ENCODE measurements around the gene CLCN5. TPM values are rescaled to one million over a fixed set of nuclear protein-coding genes. Genes with fewer than 3 reads are reported as not detected.

Gene CLCN5
- total RNA-seq, 2 donors from 2014 or later: 2.0 to 13.6 TPM

- no peak overlapping the region for H3K4me3 ChIP-seq
- no peaks in the 10 kb centered on the region for H3K36me3 ChIP-seq
- no peaks in the 10 kb centered on the region for H3K9me3 ChIP-seq
- DNase-seq (ENCODE audit: low spot score): no peak
- intact Hi-C loops (cut with DNase I): no loop called here
- H3K27me3 ChIP-seq (replicated peaks; ENCODE audit: insufficient read depth): no peaks in the 10 kb centered on the region
- no peak for TF ChIP-seq POLR2A (IDR thresholded peaks at IDR 0.05)
- TF ChIP-seq, protein P1, sequence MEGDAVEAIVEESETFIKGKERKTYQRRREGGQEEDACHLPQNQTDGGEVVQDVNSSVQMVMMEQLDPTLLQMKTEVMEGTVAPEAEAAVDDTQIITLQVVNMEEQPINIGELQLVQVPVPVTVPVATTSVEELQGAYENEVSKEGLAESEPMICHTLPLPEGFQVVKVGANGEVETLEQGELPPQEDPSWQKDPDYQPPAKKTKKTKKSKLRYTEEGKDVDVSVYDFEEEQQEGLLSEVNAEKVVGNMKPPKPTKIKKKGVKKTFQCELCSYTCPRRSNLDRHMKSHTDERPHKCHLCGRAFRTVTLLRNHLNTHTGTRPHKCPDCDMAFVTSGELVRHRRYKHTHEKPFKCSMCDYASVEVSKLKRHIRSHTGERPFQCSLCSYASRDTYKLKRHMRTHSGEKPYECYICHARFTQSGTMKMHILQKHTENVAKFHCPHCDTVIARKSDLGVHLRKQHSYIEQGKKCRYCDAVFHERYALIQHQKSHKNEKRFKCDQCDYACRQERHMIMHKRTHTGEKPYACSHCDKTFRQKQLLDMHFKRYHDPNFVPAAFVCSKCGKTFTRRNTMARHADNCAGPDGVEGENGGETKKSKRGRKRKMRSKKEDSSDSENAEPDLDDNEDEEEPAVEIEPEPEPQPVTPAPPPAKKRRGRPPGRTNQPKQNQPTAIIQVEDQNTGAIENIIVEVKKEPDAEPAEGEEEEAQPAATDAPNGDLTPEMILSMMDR (IDR thresholded peaks at IDR 0.05): no peak
- TF ChIP-seq POLR2AphosphoS5 (IDR thresholded peaks at IDR 0.05): no peak
- H3K4me1 ChIP-seq (replicated peaks): no peaks in the 10 kb centered on the region
- 94% methylated on average over 2 of the region's 2 CpGs for WGBS
- no peak overlapping the region for H3K27ac ChIP-seq
Observed at GRCh38 chrX:50068893-50069292, 146.5 kb downstream of the CLCN5 start.

DNA sequence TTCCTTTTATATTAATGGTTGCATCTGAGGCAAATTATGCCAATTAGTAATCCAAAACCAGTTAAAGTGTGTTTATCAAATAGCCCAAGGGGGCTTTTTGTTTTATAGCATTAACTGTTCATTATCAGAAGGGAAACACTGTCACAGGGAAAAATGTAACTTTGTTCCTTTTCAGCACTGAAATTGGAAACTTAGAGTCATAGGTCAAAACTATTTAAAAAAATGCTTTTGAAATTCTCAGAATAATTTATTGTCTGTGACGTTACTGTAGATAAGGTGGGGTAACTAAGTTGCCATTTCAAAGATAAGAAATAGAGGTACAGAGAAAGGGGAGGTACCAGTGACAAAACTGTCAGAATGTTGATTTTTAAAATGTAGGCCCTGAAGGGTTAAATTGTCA lies 149.1 kb downstream of the CLCN5 start:
- Histone ChIP-seq H3K27me3 (replicated peaks; ENCODE audit: insufficient read depth) (no peaks in the 10 kb centered on the region), H3K27ac (no peak overlapping the region), H3K4me3 (no peak overlapping the region), H3K4me1 (replicated peaks) (no peaks in the 10 kb centered on the region), H3K36me3 (no peaks in the 10 kb centered on the region), H3K9me3 (no peaks in the 10 kb centered on the region)
- no peak for TF ChIP-seq POLR2AphosphoS5 (IDR thresholded peaks at IDR 0.05)
- intact Hi-C loops (cut with DNase I): no loop called here
- 62% methylated on average over 1 of the region's 1 CpG for WGBS
- DNase-seq (ENCODE audit: low spot score): no peak

- WGBS: 100% methylated on average over 1 of the region's 1 CpG
- H3K4me3 ChIP-seq: no peak overlapping the region
Observed at GRCh38 chrX:50072110-50072509, 149.7 kb downstream of the CLCN5 start.

GRCh38 chrX:50073601-50074000 lies 151.2 kb downstream of the CLCN5 start:
- DNase-seq (ENCODE audit: low spot score): no peak
- 36% methylated on average over 2 of the region's 2 CpGs for WGBS
- no peaks in the 10 kb centered on the region for H3K36me3 ChIP-seq
- intact Hi-C loops (cut with DNase I): no loop called here
- no peaks in the 10 kb centered on the region for H3K9me3 ChIP-seq
- no peaks in the 10 kb centered on the region for H3K4me1 ChIP-seq (replicated peaks)
- no peak overlapping the region for H3K27ac ChIP-seq
- TF ChIP-seq POLR2AphosphoS5 (IDR thresholded peaks at IDR 0.05) (no peak), POLR2A (IDR thresholded peaks at IDR 0.05) (no peak)
- TF ChIP-seq, protein P1 (IDR thresholded peaks at IDR 0.05): no peak
- H3K27me3 ChIP-seq (replicated peaks; ENCODE audit: insufficient read depth): no peaks in the 10 kb centered on the region
- H3K4me3 ChIP-seq: no peak overlapping the region

More at GRCh38 chrX:50072110-50072509, 149.7 kb downstream of the CLCN5 start:
- DNase-seq (ENCODE audit: low spot score): no peak
- H3K36me3 ChIP-seq: no peaks in the 10 kb centered on the region
- intact Hi-C loops (cut with DNase I): no loop called here
- no peaks in the 10 kb centered on the region for H3K27me3 ChIP-seq (replicated peaks; ENCODE audit: insufficient read depth)
- no peaks in the 10 kb centered on the region for H3K9me3 ChIP-seq
- H3K4me1 ChIP-seq (replicated peaks): no peaks in the 10 kb centered on the region
- no peak overlapping the region for H3K27ac ChIP-seq
- TF ChIP-seq, protein P1 (IDR thresholded peaks at IDR 0.05): no peak
- TF ChIP-seq POLR2A (IDR thresholded peaks at IDR 0.05): no peak
- no peak for TF ChIP-seq POLR2AphosphoS5 (IDR thresholded peaks at IDR 0.05)

DNA sequence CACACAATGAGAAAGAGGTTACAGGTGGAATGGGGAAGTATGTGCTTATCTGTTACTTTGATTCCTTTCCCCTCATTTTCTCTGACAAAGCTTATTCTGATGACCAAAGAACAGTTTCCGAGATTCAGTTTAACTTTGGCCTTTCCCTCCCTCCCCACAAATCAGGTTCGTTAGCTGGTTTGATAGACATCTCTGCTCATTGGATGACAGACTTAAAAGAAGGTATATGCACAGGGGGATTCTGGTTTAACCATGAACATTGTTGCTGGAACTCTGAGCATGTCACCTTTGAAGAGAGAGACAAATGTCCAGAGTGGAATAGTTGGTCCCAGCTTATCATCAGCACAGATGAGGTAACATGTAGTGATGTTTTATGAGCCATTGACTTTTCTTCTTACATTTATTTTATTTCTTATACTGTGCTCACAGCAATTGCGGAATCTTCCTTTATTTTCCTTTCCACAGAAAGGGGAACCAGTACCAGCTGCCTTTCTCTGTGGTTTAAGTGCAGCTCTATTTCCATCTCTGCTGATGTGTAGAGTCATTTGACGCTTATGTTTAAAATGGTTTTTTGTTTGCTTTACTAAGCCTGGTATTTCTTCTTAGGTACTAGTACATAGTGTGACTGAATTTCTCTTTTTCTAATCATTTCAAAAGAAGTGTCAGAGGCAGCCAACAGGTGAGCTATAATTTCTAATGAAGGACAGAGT lies 153.4 kb downstream of the CLCN5 start:
- Histone ChIP-seq H3K36me3 (no peaks in the 10 kb centered on the region), H3K9me3 (no peaks in the 10 kb centered on the region), H3K27me3 (replicated peaks; ENCODE audit: insufficient read depth) (no peaks in the 10 kb centered on the region), H3K27ac (no peak overlapping the region), H3K4me1 (replicated peaks) (no peaks in the 10 kb centered on the region), H3K4me3 (no peak overlapping the region)
- intact Hi-C loops (cut with DNase I): no loop called here
- TF ChIP-seq, protein P1 (IDR thresholded peaks at IDR 0.05): no peak
- TF ChIP-seq POLR2A (IDR thresholded peaks at IDR 0.05) (no peak), POLR2AphosphoS5 (IDR thresholded peaks at IDR 0.05) (no peak)
- 99% methylated on average over 4 of the region's 4 CpGs for WGBS
- no peak for DNase-seq (ENCODE audit: low spot score)

Measured in prostate gland (tissue), 2 donors.